GM18907 (cell line): ENCODE data around the gene FXN.
"Not testable (repeated sequence)": the region's sequence is repeated elsewhere in the genome, so short reads cannot be mapped to it uniquely, and the experiment has no call there.

Experiments
- ATAC-seq: cut with Tn5 transposase; IDR thresholded peaks from one replicate; pipeline ENCODE4 v1.9.1; 2021; ENCODE audit warnings: mild to moderate bottlenecking, moderate library complexity; ENCODE audit not compliant: unreplicated experiment

FXN gene

GRCh38 chr9:69035438-69036308 lies at the start of gene FXN:
Gene FXN (plus strand): TSS chr9:69035752. CDS start chr9:69035783, 31 bp downstream.
- peak; percentile 94 for ATAC-seq

- not testable (repeated sequence) for ATAC-seq
Measured at GRCh38 chr9:68986949-68987348, 48.6 kb upstream of the FXN start.

GRCh38 chr9:68991457-68991856 lies 44.1 kb upstream of the FXN start:
- ATAC-seq, result no peak

GRCh38 chr9:68995776-68996175 lies 39.8 kb upstream of the FXN start:
- ATAC-seq, result no peak

GRCh38 chr9:68996462-68996861 lies 39.1 kb upstream of the FXN start:
- no peak for ATAC-seq

GRCh38 chr9:68997666-68998065 lies 37.9 kb upstream of the FXN start:
- ATAC-seq, result no peak

- ATAC-seq, result no peak
Measured at GRCh38 chr9:68998385-68998784, 37.2 kb upstream of the FXN start.

GRCh38 chr9:68998812-68999211 lies 36.7 kb upstream of the FXN start:
- ATAC-seq, result no peak

GRCh38 chr9:68999393-69000105 lies 36.0 kb upstream of the FXN start:
- ATAC-seq, result peak; percentile 89

GRCh38 chr9:69001921-69002320 lies 33.6 kb upstream of the FXN start:
- ATAC-seq, result peak; percentile 36

- no peak for ATAC-seq
Measured at GRCh38 chr9:69003051-69003450, 32.5 kb upstream of the FXN start.

GRCh38 chr9:69004836-69005235 lies 30.7 kb upstream of the FXN start:
- ATAC-seq, result no peak

GRCh38 chr9:69009708-69010107 lies 25.8 kb upstream of the FXN start:
- no peak for ATAC-seq

- ATAC-seq, result no peak
Measured at GRCh38 chr9:69012696-69013381, 22.7 kb upstream of the FXN start.

GRCh38 chr9:69013382-69013727 lies 22.2 kb upstream of the FXN start:
- ATAC-seq, result no peak

GRCh38 chr9:69014013-69014412 lies 21.5 kb upstream of the FXN start, which contains the start of gene PRKACG:
Gene PRKACG (minus strand): TSS chr9:69014113. CDS start chr9:69014092, 21 bp downstream.
- ATAC-seq, result no peak

- ATAC-seq, result no peak
Measured at GRCh38 chr9:69016191-69017096, 19.1 kb upstream of the FXN start.

- no peak for ATAC-seq
Measured at GRCh38 chr9:69018737-69019136, 16.8 kb upstream of the FXN start.

GRCh38 chr9:69019808-69020207 lies 15.7 kb upstream of the FXN start:
- ATAC-seq, result no peak

GRCh38 chr9:69020301-69021145 lies 15.0 kb upstream of the FXN start:
- ATAC-seq, result no peak
